HEK293T (cell line): ENCODE results near the gene SETD2.

ENCODE experiments used
- ARNT ChIP-seq: fragments of 450-650 bp; IDR thresholded peaks from 2 replicates; pipeline ENCODE4 v1.6.1; 2017; ENCODE audit warnings: mild to moderate bottlenecking
- CTBP1 ChIP-seq: fragments of 450-650 bp; IDR thresholded peaks from 2 replicates; pipeline ENCODE4 v1.6.1; 2016; ENCODE audit warnings: borderline replicate concordance
- ELF4 ChIP-seq: fragments of 450-650 bp; IDR thresholded peaks from 2 replicates; pipeline ENCODE4 v1.6.1; 2017; ENCODE audit warnings: antibody characterized with exemption
- FOXA1 ChIP-seq: fragments of 450-650 bp; IDR thresholded peaks from 2 replicates; pipeline ENCODE4 v1.6.1; 2016; ENCODE audit warnings: mild to moderate bottlenecking
- FOXK2 ChIP-seq: fragments of 450-650 bp; IDR thresholded peaks from 2 replicates; pipeline ENCODE4 v1.6.1; 2016; ENCODE audit warnings: mild to moderate bottlenecking
- FOXM1 ChIP-seq: fragments of 450-650 bp; IDR thresholded peaks from 2 replicates; pipeline ENCODE4 v1.6.1; 2017; ENCODE audit warnings: mild to moderate bottlenecking, borderline replicate concordance
- HDGF ChIP-seq: fragments of 450-650 bp; IDR thresholded peaks from 2 replicates; pipeline ENCODE4 v1.6.1; 2017; ENCODE audit warnings: antibody characterized with exemption, borderline replicate concordance
- L3MBTL2 ChIP-seq: fragments of 450-650 bp; conservative IDR thresholded peaks from 2 replicates; pipeline ENCODE4 v1.6.1; 2016; ENCODE audit warnings: mild to moderate bottlenecking
- PKNOX1 ChIP-seq: fragments of 450-650 bp; IDR thresholded peaks from 2 replicates; pipeline ENCODE4 v1.6.1; 2016
- SP1 ChIP-seq: fragments of 450-650 bp; IDR thresholded peaks from 2 replicates; pipeline ENCODE4 v1.6.1; 2017
- SUZ12 ChIP-seq: fragments of 450-650 bp; IDR thresholded peaks from 2 replicates; pipeline ENCODE4 v1.6.1; 2016; ENCODE audit warnings: mild to moderate bottlenecking
- TARDBP ChIP-seq: fragments of 450-650 bp; IDR thresholded peaks from 2 replicates; pipeline ENCODE4 v1.6.1; 2016
- ZNF384 ChIP-seq: fragments of 450-650 bp; IDR thresholded peaks from 2 replicates; pipeline ENCODE4 v1.6.1; 2016

- TF ChIP-seq SP1 (no peak), ZNF384 (no peak), TARDBP (no peak), FOXK2 (no peak), PKNOX1 (no peak), ELF4 (no peak), FOXA1 (no peak), FOXM1 (no peak), L3MBTL2 (no peak), HDGF (no peak), ARNT (no peak), CTBP1 (no peak), SUZ12 (no peak)
Observed at GRCh38 chr3:47002171-47003055, 161.5 kb downstream of the SETD2 start.
